PFSK-1 (cell line): Measurements from ENCODE around the gene NRARP.

Experiments
- REST ChIP-seq, 2 experiments: IDR thresholded peaks; 2 replicates each; pipeline versions ENCODE4 v1.6.1 to v1.8.0; 2011 to 2012; ENCODE audit warnings: low read depth in 2 of 2, low read length in 2 of 2, control low read depth in 1 of 2, inconsistent platforms in 1 of 2, mild to moderate bottlenecking in 1 of 2, moderate library complexity in 1 of 2; ENCODE audit not compliant: insufficient read depth in 1 of 2
- SIN3A ChIP-seq: IDR thresholded peaks from 2 replicates; pipeline ENCODE4 v1.6.1; 2012; ENCODE audit warnings: mild to moderate bottlenecking, low read length, moderate library complexity, borderline replicate concordance; ENCODE audit not compliant: insufficient read depth

GRCh38 chr9:137325799-137326198 lies 23.7 kb upstream of the NRARP start:
- TF ChIP-seq REST (IDR thresholded peaks at IDR 0.05; ENCODE audit: insufficient read depth in 1 of 2, low read depth in 2 of 2, low read length in 2 of 2) (no peak), SIN3A (no peak)
